Ramos (cell line): ENCODE data around the gene DYNC1I2.
"Not testable (repeated sequence)": the region's sequence is repeated elsewhere in the genome, so short reads cannot be mapped to it uniquely, and the experiment has no call there.

Source experiments
- in situ Hi-C: fragments of 300-500 bp; cut with MboI; formaldehyde crosslinking; loops from one replicate; pipeline ENCODE4 v1.14.3; 2022; ENCODE audit warnings: low sequenced_read_pairs; ENCODE audit not compliant: unreplicated experiment

Gene DYNC1I2

GRCh38 chr2:171709011-171709685 lies 21.9 kb downstream of the DYNC1I2 start:
- in situ Hi-C loops, result loop anchor here (25.0 kb wide), 1 partner anchor 753 kb away; no protein-coding TSS in a partner anchor

GRCh38 chr2:171711351-171711750 lies 24.1 kb downstream of the DYNC1I2 start:
- in situ Hi-C loops, result loop anchor here (25.0 kb wide), 1 partner anchor 751 kb away; no protein-coding TSS in a partner anchor

- in situ Hi-C loops, result loop anchor here (25.0 kb wide), 1 partner anchor 750 kb away; no protein-coding TSS in a partner anchor
Measured at GRCh38 chr2:171712051-171712450, 24.8 kb downstream of the DYNC1I2 start.

- in situ Hi-C loops, result loop anchor here (25.0 kb wide), 1 partner anchor 744 kb away; no protein-coding TSS in a partner anchor
Measured at GRCh38 chr2:171718720-171719119, 31.5 kb downstream of the DYNC1I2 start.

GRCh38 chr2:171719660-171720059 lies 32.4 kb downstream of the DYNC1I2 start:
- in situ Hi-C loops, result loop anchor here (25.0 kb wide), 1 partner anchor 743 kb away; no protein-coding TSS in a partner anchor

GRCh38 chr2:171723716-171724683 lies 36.7 kb downstream of the DYNC1I2 start:
- in situ Hi-C loops, result loop anchor here (25.0 kb wide), 1 partner anchor 738 kb away; no protein-coding TSS in a partner anchor

GRCh38 chr2:171726847-171727450 lies 39.7 kb downstream of the DYNC1I2 start:
- in situ Hi-C loops, result no loop called here

- in situ Hi-C loops, result no loop called here
Measured at GRCh38 chr2:171728989-171729951, 42.0 kb downstream of the DYNC1I2 start.

GRCh38 chr2:171729952-171730317 lies 42.7 kb downstream of the DYNC1I2 start:
- in situ Hi-C loops, result no loop called here

GRCh38 chr2:171735991-171736710 lies 48.9 kb downstream of the DYNC1I2 start:
- in situ Hi-C loops, result no loop called here

GRCh38 chr2:171741189-171741588 lies 53.9 kb downstream of the DYNC1I2 start:
- in situ Hi-C loops, result no loop called here

- in situ Hi-C loops, result no loop called here
Measured at GRCh38 chr2:171742760-171743159, 55.5 kb downstream of the DYNC1I2 start.

- in situ Hi-C loops, result no loop called here
Measured at GRCh38 chr2:171745141-171745540, 57.9 kb downstream of the DYNC1I2 start.

GRCh38 chr2:171745806-171746205 lies 58.5 kb downstream of the DYNC1I2 start:
- in situ Hi-C loops, result no loop called here

- in situ Hi-C loops, result no loop called here
Measured at GRCh38 chr2:171747371-171747770, 60.1 kb downstream of the DYNC1I2 start.

GRCh38 chr2:171754254-171754939 lies 67.1 kb downstream of the DYNC1I2 start:
- in situ Hi-C loops, result no loop called here

- in situ Hi-C loops, result not testable (repeated sequence)
Measured at GRCh38 chr2:171758762-171759161, 71.5 kb downstream of the DYNC1I2 start.

- in situ Hi-C loops, result not testable (repeated sequence)
Measured at GRCh38 chr2:171761176-171761575, 73.9 kb downstream of the DYNC1I2 start.
